HepG2 (cell line): ENCODE data around the gene RPP25L. TPM values are rescaled to one million over a fixed set of nuclear protein-coding genes. Genes with fewer than 3 reads are reported as not detected.

Source experiments
- HNF4G ChIP-seq, 2 experiments: sonication (generic) in 1 of 2; formaldehyde crosslinking in 1 of 2; IDR thresholded peaks; 2 replicates each; pipeline versions ENCODE4 v1.4.0 to v1.6.1; 2011 to 2020; ENCODE audit warnings: borderline replicate concordance in 2 of 2, low read depth in 2 of 2, mild to moderate bottlenecking in 2 of 2, low read length in 1 of 2, missing genetic modification reagents in 1 of 2, moderate library complexity in 1 of 2
- HNRNPLL ChIP-seq: fragments of 200-400 bp; formaldehyde crosslinking; IDR thresholded peaks from 2 replicates; pipeline ENCODE4 v1.6.1; 2017; ENCODE audit warnings: mild to moderate bottlenecking, low read depth, low read length; ENCODE audit not compliant: poor library complexity, severe bottlenecking
- MYPOP ChIP-seq: sonication (generic); formaldehyde crosslinking; IDR thresholded peaks from 2 replicates; pipeline ENCODE4 v1.8.1; 2023; ENCODE audit warnings: mild to moderate bottlenecking, moderate library complexity, missing genetic modification reagents
- NFE2L2 ChIP-seq: fragments of 150-350 bp; IDR thresholded peaks from 2 replicates; pipeline ENCODE4 v1.6.1; 2014; ENCODE audit warnings: low read length
- RAD21 ChIP-seq: fragments of 450-650 bp; formaldehyde crosslinking; IDR thresholded peaks from 2 replicates; pipeline ENCODE4 v1.5.0; 2020; ENCODE audit warnings: mild to moderate bottlenecking
- RBAK ChIP-seq: sonication (generic); formaldehyde crosslinking; IDR thresholded peaks from 2 replicates; pipeline ENCODE4 v1.5.1; 2020; ENCODE audit warnings: mild to moderate bottlenecking, missing genetic modification reagents
- SALL1 ChIP-seq: sonication (generic); formaldehyde crosslinking; IDR thresholded peaks from 2 replicates; pipeline ENCODE4 v1.8.0; 2022; ENCODE audit warnings: mild to moderate bottlenecking, missing genetic modification reagents
- TOPORS ChIP-seq: sonication (generic); formaldehyde crosslinking; IDR thresholded peaks from 2 replicates; pipeline ENCODE4 v1.8.0; 2023; ENCODE audit warnings: mild to moderate bottlenecking, missing genetic modification reagents
- YY1 ChIP-seq: IDR thresholded peaks from 2 replicates; pipeline ENCODE4 v1.6.1; 2011; ENCODE audit warnings: low read length, low read depth, moderate library complexity, mild to moderate bottlenecking; ENCODE audit not compliant: insufficient read depth, insufficient replicate concordance
- ZFY ChIP-seq: sonication (generic); formaldehyde crosslinking; IDR thresholded peaks from 2 replicates; pipeline ENCODE4 v1.4.0; 2020; ENCODE audit warnings: missing genetic modification reagents
- ZNF263 ChIP-seq: sonication (generic); formaldehyde crosslinking; IDR thresholded peaks from 2 replicates; pipeline ENCODE4 v1.4.0; 2020; ENCODE audit warnings: missing genetic modification reagents
- ZNF468 ChIP-seq: sonication (generic); formaldehyde crosslinking; IDR thresholded peaks from 2 replicates; pipeline ENCODE4 v1.8.0; 2022; ENCODE audit warnings: mild to moderate bottlenecking, moderate library complexity, missing genetic modification reagents
- ZNF556 ChIP-seq: sonication (generic); formaldehyde crosslinking; IDR thresholded peaks from 2 replicates; pipeline ENCODE4 v1.4.0; 2020; ENCODE audit warnings: mild to moderate bottlenecking, missing genetic modification reagents, borderline replicate concordance
- ZNF646 ChIP-seq: sonication (generic); formaldehyde crosslinking; IDR thresholded peaks from 2 replicates; pipeline ENCODE4 v1.9.0; 2021; ENCODE audit warnings: mild to moderate bottlenecking, missing genetic modification reagents
- ZNF674 ChIP-seq: sonication (generic); formaldehyde crosslinking; IDR thresholded peaks from 2 replicates; pipeline ENCODE4 v1.5.0; 2020; ENCODE audit warnings: low read depth, mild to moderate bottlenecking, missing genetic modification reagents
- ZNF777 ChIP-seq: sonication (generic); formaldehyde crosslinking; IDR thresholded peaks from 2 replicates; pipeline ENCODE4 v1.4.0; 2020; ENCODE audit warnings: missing genetic modification reagents
- ZNF800 ChIP-seq: sonication (generic); formaldehyde crosslinking; IDR thresholded peaks from 2 replicates; pipeline ENCODE4 v1.4.0; 2020; ENCODE audit warnings: missing genetic modification reagents
- ZNF83 ChIP-seq: sonication (generic); formaldehyde crosslinking; IDR thresholded peaks from 2 replicates; pipeline ENCODE4 v1.4.0; 2020; ENCODE audit warnings: missing genetic modification reagents, mild to moderate bottlenecking, borderline replicate concordance
- polyA plus RNA-seq, 8 experiments: library from polyadenylated mRNA; depleted of rRNA in 3 of 8; stranded (reverse) in 7 of 8; unstranded in 1 of 8; fragments of >200 nt; fragmentation: Illumina TruSeq in 4 of 8; extraction: Trizol in 4 of 8; gene quantifications; 2 replicates each; pipeline versions ENCODE4 v1.2.1 to v1.2.3, GENCODE V29; 2011 to 2016; ENCODE audit warnings: low read depth in 4 of 8, missing spikeins in 1 of 8, mixed read lengths in 1 of 8; ENCODE audit not compliant: insufficient read depth in 1 of 8
- total RNA-seq, 5 experiments: library from RNA; depleted of rRNA; stranded (reverse); fragments of >200 nt; fragmentation: Illumina TruSeq; extraction: Trizol; gene quantifications; 2 replicates each; pipeline ENCODE4 v1.2.3, GENCODE V29; 2016; ENCODE audit warnings: low read depth in 1 of 5

The RPP25L gene
- total and polyA plus RNA-seq, 2 of the 13 experiments (the other 11 are each of a cell fraction or from before 2014, with no cell fraction given): 24.5 to 27.3 TPM

DNA sequence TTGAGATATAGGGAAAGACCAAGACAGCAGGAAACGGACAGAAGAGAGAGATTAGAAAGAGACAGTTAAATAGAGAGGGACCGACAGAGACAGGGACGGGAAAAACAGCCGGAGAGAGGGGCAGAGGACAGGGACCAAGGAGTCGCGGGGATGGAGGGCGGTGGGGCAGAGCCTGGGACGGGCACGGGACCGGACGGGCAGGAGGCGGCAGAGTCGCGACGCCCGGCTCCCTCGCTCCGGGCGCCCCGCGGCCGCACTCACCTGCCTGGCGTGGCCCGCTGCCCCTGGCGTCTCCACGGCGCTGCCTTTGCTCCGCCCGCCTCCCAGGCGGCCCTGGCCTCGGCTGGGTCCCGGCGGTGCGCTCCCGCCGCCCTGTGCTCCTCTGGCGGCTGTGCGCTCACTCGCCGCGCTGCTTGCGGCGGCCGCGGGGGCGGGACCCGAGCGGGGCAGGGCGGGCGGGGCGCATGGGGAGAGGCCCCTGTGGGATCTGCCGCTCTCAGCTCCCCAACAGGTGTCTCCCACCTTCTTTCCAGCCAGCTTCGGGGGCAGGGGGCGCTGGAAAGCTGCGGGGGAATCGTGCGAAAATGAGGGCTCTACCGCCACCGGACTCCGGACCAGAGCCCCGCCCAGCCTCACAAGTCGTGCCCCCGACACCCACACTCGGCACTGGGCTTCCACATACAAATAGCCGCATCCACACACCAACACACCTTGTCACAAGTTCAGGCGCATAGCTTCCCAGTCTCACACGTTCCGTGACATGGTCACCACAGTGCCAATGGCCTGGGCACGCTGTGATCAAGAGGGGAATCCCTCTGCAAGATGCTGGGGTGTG is 17.0 kb upstream of the RPP25L start, which contains the start of gene ARID3C (continued):
- 0 out of 2 replicates have a peak, but pooled peaks have one; percentile 23 for TF ChIP-seq SALL1 (CRISPR knock-in tag)
- TF ChIP-seq ZNF83 (CRISPR knock-in tag): no peak
- peak; percentile 62; the same call in 1 of the 2 replicates for TF ChIP-seq ZNF646 (CRISPR knock-in tag)
- TF ChIP-seq ZNF777: 0 out of 2 replicates have a peak, but pooled peaks have one; percentile 32
- TF ChIP-seq HNRNPLL: peak; percentile 99
- TF ChIP-seq ZNF556 (CRISPR knock-in tag): peak; percentile 45; the same call in 1 of the 2 replicates
- peak; percentile 46 for TF ChIP-seq RAD21 (CRISPR knock-in tag)
- TF ChIP-seq ZFY (CRISPR knock-in tag): peak; percentile 36; the same call in 1 of the 2 replicates
- TF ChIP-seq YY1: peak; percentile 17
- 0 out of 2 replicates have a peak, but pooled peaks have one; percentile 18 for TF ChIP-seq TOPORS
- TF ChIP-seq ZNF263: 0 out of 2 replicates have a peak, but pooled peaks have one; percentile 19
- TF ChIP-seq MYPOP (CRISPR knock-in tag): peak; percentile 36; the same call in 1 of the 2 replicates
- TF ChIP-seq ZNF800: 0 out of 2 replicates have a peak, but pooled peaks have one; percentile 66
- 0 out of 2 replicates have a peak, but pooled peaks have one; percentile 56 for TF ChIP-seq ZNF674 (CRISPR knock-in tag)
- no peak for TF ChIP-seq HNF4G (IDR thresholded peaks at IDR 0.05; ENCODE audit: borderline replicate concordance, low read depth, low read length)
- 0 out of 2 replicates have a peak, but pooled peaks have one; percentile 18 for TF ChIP-seq HNF4G (CRISPR knock-in tag; IDR thresholded peaks at IDR 0.05; ENCODE audit: borderline replicate concordance, low read depth)
- TF ChIP-seq ZNF468 (CRISPR knock-in tag): 0 out of 2 replicates have a peak, but pooled peaks have one; percentile 35
- no peak for TF ChIP-seq RBAK (CRISPR knock-in tag)
- no peak for TF ChIP-seq NFE2L2
- TF ChIP-seq, all 625 proteins: peak for 25
